Osteocyte (in vitro differentiated cells): Measurements from ENCODE around the gene FARS2. TPM values are rescaled to one million over a fixed set of nuclear protein-coding genes. Genes with fewer than 3 reads are reported as not detected.

ENCODE experiments used
- DNase-seq: peaks from one replicate; pipeline ENCODE4 v3.0.0; 2021; ENCODE audit warnings: mixed read lengths; ENCODE audit not compliant: unreplicated experiment; ENCODE audit errors: extremely low spot score
- H3K27ac Mint-ChIP-seq: one replicate; pipeline ENCODE4 v1.8.0; 2021; ENCODE audit warnings: mild to moderate bottlenecking, mixed read lengths; ENCODE audit not compliant: unreplicated experiment
- H3K27me3 Mint-ChIP-seq: one replicate; pipeline ENCODE4 v1.8.0; 2021; ENCODE audit warnings: mixed read lengths; ENCODE audit not compliant: unreplicated experiment
- H3K36me3 Mint-ChIP-seq: one replicate; pipeline ENCODE4 v1.8.0; 2021; ENCODE audit warnings: mixed read lengths; ENCODE audit not compliant: unreplicated experiment
- H3K4me1 Mint-ChIP-seq: one replicate; pipeline ENCODE4 v1.8.0; 2021; ENCODE audit warnings: mixed read lengths; ENCODE audit not compliant: unreplicated experiment
- H3K4me3 Mint-ChIP-seq: one replicate; pipeline ENCODE4 v1.8.0; 2021; ENCODE audit warnings: mild to moderate bottlenecking, moderate library complexity, mixed read lengths; ENCODE audit not compliant: unreplicated experiment
- H3K9me3 Mint-ChIP-seq: one replicate; pipeline ENCODE4 v1.8.0; 2021; ENCODE audit warnings: mixed read lengths; ENCODE audit not compliant: unreplicated experiment
- total RNA-seq: library from RNA; stranded (reverse); gene quantifications from 2 replicates; pipeline ENCODE4 v1.2.1, GENCODE V29; 2021
- TF ChIP-seq, protein P1 (sequence below): fragments of 200-600 bp; sonication (generic); IDR thresholded peaks from 2 replicates; pipeline ENCODE4 v1.5.0; 2021; ENCODE audit warnings: antibody characterized with exemption, mild to moderate bottlenecking, moderate library complexity

FARS2 gene
- total RNA-seq, 1 donor from 2014 or later = 17.4 TPM

DNA sequence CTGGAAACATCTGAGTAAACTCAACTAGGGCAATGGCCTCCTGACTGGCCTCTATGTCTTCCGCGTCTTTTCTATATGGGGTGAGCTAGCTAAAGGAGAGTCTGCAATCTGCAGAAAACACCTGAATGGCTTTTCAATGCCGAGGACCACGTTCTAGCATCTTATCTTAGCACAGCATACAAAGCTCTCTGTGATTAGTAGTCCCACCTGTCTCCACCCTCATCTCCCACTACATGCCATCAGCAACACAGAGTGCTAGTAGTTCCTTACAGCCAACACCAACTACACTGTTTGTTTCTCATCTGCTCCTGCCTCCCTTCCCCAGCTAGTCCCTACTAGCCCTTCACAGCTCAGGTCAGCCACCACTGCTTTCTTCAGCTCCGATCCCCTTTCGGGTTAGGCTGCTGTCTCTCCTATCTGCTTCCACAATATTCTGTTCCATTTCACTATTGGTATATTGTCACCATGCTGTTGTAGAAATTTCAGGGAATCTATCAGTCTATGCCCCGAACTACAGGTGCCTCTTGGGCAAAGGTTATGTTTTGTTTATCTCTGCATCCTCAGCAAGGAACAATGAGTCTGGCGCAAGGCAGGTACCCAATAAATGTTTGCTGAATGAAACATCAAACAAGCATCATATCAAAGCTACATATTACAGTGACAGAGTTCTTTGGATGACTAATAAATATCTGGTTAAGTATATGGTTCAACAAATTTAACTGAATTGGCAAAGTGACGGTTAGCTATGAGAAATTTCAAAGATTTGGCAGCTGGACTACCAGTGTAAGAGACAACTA lies 12.8 kb upstream of the FARS2 start:
- peaks cover 7% of the 10 kb centered on the region for H3K36me3 Mint-ChIP-seq
- no peak overlapping the region for H3K27ac Mint-ChIP-seq
- TF ChIP-seq, protein P1, sequence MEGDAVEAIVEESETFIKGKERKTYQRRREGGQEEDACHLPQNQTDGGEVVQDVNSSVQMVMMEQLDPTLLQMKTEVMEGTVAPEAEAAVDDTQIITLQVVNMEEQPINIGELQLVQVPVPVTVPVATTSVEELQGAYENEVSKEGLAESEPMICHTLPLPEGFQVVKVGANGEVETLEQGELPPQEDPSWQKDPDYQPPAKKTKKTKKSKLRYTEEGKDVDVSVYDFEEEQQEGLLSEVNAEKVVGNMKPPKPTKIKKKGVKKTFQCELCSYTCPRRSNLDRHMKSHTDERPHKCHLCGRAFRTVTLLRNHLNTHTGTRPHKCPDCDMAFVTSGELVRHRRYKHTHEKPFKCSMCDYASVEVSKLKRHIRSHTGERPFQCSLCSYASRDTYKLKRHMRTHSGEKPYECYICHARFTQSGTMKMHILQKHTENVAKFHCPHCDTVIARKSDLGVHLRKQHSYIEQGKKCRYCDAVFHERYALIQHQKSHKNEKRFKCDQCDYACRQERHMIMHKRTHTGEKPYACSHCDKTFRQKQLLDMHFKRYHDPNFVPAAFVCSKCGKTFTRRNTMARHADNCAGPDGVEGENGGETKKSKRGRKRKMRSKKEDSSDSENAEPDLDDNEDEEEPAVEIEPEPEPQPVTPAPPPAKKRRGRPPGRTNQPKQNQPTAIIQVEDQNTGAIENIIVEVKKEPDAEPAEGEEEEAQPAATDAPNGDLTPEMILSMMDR = no peak
- H3K9me3 Mint-ChIP-seq = no peaks in the 10 kb centered on the region
- no peaks in the 10 kb centered on the region for H3K4me1 Mint-ChIP-seq
- no peak overlapping the region for H3K4me3 Mint-ChIP-seq
- H3K27me3 Mint-ChIP-seq = no peaks in the 10 kb centered on the region
- no peak for DNase-seq

DNA sequence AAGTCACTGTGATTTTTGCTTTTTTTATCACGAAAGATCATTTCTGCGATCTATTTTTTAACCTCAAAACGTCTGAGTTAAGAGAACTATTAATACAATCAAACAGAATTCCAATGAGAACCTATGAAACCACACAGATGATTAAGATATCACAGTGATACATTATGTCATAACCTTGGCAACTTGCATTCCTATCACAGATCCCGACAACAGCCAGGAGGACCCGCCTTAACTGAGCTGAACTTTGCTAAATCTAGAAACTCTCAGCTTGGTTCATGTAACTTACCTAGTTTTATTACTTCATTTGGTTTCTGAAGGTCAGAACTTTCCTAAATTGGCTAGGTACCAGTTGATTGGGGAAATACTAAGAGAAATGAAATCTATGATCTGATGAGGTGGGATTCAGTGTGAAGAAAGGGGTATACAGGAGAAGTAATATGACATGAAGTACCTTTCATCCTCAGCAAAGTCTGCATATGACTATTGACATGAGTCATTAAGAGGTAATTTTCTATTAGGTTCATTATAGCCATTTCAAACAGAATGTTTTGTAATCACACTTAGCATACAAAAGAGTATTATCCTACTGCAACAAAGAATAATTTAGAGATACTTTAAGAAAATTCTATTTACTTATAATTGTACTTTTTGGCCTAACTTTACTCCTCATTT lies 11.7 kb upstream of the FARS2 start:
- H3K9me3 Mint-ChIP-seq = no peaks in the 10 kb centered on the region
- H3K36me3 Mint-ChIP-seq = peaks cover 10% of the 10 kb centered on the region
- H3K4me1 Mint-ChIP-seq = no peaks in the 10 kb centered on the region
- no peaks in the 10 kb centered on the region for H3K27me3 Mint-ChIP-seq
- TF ChIP-seq, protein P1 = no peak
- DNase-seq = no peak
- H3K27ac Mint-ChIP-seq = no peak overlapping the region
- H3K4me3 Mint-ChIP-seq = no peak overlapping the region

DNA sequence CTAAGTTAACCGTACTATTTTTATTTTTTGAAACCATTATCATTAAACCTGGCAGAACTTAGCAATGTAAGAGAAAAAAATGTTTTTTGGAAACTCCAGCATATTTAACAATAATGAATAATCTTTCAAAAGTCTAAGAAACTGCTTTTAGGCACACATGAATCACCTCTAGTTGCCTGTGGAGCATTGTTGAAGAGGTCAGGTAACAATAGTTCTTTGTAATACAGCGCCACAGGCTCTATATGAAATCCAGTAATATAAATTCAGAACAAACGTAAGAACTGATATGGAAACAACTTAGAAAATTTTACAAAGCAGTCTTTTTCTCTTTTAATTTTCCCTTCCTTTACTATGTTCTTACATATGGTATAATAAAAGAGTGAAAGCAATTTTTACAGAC lies 10.9 kb upstream of the FARS2 start:
- DNase-seq = no peak
- Mint-ChIP-seq H3K27ac (no peak overlapping the region), H3K4me3 (no peak overlapping the region), H3K36me3 (peaks cover 11% of the 10 kb centered on the region), H3K4me1 (no peaks in the 10 kb centered on the region), H3K27me3 (no peaks in the 10 kb centered on the region), H3K9me3 (no peaks in the 10 kb centered on the region)
- TF ChIP-seq, protein P1 = no peak

DNA sequence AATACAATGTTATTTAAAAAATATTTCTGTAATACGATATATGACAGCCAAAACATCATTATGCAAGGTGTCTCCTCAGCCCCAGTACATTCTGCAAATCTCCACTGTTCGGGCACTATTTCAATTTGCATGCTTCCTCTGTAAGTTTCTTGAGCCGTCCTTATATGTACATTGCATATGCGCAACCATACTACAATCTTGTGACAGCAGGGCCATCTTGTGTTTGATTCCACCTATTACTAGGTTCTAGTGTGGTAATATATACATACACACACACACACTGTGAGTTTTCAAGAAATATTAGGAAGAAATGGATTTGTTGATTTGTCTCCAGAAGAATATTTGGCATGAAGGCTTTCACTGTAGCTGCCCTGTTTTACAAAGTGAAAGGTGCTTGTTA lies 10.4 kb upstream of the FARS2 start:
- H3K4me1 Mint-ChIP-seq = no peaks in the 10 kb centered on the region
- peaks cover 11% of the 10 kb centered on the region for H3K36me3 Mint-ChIP-seq
- H3K27me3 Mint-ChIP-seq = no peaks in the 10 kb centered on the region
- DNase-seq = no peak
- no peak overlapping the region for H3K4me3 Mint-ChIP-seq
- TF ChIP-seq, protein P1 = no peak
- no peaks in the 10 kb centered on the region for H3K9me3 Mint-ChIP-seq
- no peak overlapping the region for H3K27ac Mint-ChIP-seq

DNA sequence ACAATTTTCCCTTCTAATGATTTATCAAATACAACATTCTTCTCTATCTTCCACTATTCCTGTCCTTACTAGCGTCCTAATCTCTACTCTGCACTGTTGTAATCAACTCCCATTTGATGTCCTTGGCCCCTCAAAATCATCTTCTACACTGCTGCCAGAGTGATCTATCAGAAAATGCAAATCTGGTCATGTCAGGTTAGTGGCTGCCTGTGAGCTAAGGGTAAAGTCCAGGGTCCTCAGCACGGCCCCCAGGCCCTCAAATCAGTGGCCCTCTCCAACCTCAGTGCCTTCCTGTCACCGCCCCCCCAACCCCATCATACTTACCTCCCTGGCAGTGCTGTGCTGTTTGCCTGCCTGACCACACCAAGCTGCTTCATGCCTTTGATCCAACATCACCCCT lies 4.4 kb upstream of the FARS2 start:
- no peaks in the 10 kb centered on the region for H3K27me3 Mint-ChIP-seq
- TF ChIP-seq, protein P1 = no peak
- no peak overlapping the region for H3K27ac Mint-ChIP-seq
- H3K4me3 Mint-ChIP-seq = no peak overlapping the region
- no peak for DNase-seq
- H3K36me3 Mint-ChIP-seq = peaks cover 12% of the 10 kb centered on the region
- peaks cover 16% of the 10 kb centered on the region for H3K4me1 Mint-ChIP-seq
- no peaks in the 10 kb centered on the region for H3K9me3 Mint-ChIP-seq
